GM08714 (cell line): ENCODE measurements around the gene SLC11A1.

Experiments used
- H3K4me3 ChIP-seq: fragments of 200-500 bp; sonication (Bioruptor generic); 2 replicates; pipeline ENCODE4 v1.5.1; 2014; ENCODE audit warnings: mild to moderate bottlenecking, low read length, inconsistent platforms
- ZNF274 ChIP-seq: IDR thresholded peaks from 2 replicates; pipeline ENCODE4 v1.6.1; 2012; ENCODE audit warnings: mild to moderate bottlenecking, low read depth, low read length

The SLC11A1 gene

DNA sequence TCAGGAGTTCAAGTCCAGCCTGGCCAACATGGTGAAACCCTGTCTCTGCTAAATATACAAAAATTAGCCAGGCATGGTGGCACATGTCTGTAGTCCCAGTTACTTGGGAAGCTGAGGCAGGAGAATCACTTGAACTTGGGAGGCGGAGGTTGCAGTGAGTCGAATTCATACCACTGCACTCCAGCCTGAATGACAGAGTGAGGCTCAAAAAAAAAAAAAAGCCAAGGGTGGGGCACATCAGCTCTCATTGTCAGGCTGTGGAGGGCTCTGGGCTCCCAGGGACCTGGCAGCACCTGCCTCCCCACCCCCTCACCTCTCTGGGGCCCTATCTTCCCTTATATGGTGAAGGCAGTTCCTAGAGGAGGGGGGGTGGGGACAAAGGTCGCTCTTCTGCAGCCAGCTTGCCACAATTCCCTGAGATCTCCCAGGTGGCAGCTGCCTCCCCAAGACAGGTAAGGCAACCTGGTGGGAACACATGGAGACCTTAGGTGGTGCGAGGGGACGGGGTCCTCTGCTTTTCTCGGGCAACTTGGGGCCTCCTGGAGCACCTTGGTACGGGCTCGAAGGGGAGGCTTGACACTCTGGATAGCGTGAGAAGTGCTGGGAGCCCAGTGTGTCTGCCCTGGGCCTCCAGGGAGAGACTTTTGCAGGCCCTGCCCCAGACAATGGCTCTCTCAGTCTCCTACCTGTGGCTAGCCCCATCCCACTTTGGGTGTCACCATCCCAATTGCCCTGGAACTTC, 36.8 kb downstream of the SLC11A1 start, which contains the start of gene VIL1:
Gene VIL1, plus strand, starts transcription at position 407 of the 742 bp plus-strand sequence. CDS start 4,656 bp downstream, outside the sequence.
- H3K4me3 ChIP-seq = no peak within 1 kb of the TSS
- TF ChIP-seq ZNF274 = no peak

DNA sequence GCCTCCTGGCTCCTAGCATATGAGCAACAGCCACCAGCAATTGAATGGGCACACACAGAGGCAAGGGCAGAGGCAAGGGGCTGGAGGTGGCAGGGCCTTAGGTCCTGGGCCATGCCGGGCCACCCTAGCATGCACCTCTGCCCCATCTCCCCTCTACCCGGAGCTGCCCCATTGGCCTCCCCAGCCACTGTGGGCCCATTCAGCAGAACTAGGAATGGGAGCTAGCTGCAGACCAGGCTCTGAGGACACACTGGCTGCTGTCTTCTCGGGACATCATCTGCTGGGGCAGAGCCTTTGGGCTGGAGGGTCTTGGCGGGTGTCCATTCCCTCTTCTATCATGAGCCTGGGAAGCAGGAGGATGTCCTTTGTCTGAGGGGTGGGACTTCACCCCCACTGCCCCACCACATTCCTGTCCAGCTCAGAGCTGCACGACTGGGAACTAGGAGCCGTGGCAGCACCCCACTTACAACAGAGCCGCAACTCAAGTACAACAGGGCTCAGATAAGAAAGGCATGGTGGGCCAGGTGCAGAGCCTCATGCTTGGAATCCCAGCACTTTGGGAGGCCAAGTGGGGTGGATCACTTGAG, 37.6 kb downstream of the SLC11A1 start:
- H3K4me3 ChIP-seq = no peak overlapping the region
- no peak for TF ChIP-seq ZNF274

DNA sequence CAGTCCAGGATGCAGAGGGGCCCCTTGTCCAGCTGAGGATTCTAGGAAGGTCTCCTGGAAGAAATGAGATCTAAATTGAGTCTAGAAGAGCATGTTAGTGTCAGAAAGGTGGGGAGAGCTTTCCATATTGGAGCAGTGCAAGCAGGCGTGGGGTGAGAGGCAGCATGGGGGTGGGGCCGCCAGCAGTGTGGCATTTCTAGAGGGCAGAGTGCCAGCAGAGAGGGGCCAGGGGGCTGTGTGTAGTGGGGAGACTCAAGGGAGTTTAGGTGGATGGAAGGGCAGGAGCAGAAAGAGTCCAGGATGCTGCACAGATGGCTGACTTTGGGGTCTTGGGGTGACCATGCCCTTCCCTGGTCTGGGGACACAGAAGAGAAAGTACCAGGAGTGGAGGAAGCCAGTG, 39.0 kb downstream of the SLC11A1 start:
- no peak overlapping the region for H3K4me3 ChIP-seq
- TF ChIP-seq ZNF274 = no peak

DNA sequence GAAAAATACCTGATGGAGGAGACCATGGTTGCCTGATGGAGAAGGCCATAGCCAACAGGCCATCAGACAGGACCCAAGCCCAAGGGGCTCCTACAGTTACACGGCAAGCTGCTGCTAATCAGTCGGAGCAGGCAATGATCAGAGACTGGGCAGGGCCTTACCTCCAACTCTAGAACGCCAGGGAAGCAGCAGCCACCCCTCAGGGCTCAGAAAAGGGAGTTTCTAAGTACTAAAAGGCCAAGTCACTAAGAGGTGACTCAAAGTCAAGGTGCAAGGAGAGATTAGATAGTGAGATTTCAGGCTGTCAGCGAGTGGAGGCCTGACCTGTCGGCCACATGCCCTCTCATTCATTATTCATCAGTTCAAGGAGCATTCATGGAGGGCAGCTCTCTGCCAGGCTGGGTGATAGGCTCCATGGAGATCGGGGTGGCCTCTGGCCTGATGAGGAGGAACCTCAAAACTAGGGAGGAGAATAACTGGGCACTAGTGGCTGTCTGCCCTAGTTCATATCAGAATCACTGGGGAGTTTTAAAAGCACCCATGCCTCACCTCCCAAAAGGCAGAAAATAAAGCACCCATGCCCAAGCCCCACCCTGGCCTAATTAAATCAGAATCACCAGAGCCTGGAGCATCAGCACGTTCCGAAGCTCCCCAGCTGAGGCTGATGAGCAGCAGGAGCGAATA, 40.5 kb downstream of the SLC11A1 start:
- no peak overlapping the region for H3K4me3 ChIP-seq
- no peak for TF ChIP-seq ZNF274

DNA sequence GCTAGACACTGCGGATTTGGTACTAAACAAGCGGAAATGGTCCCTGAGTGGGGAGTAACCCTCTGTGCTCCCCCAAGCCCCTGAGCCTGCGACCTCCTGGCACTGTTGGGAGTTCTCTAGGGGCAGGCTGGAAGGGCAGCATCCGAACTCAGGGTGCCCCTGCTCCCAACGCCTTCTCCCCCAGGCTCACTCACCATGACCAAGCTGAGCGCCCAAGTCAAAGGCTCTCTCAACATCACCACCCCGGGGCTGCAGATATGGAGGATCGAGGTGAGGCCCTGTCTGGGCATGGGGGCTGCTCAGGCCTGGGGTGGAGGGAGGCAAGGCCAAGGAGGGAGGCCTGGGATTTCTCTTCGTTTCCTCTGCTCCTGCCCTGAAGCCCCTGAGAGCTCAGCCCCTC, 41.5 kb downstream of the SLC11A1 start:
- TF ChIP-seq ZNF274 = no peak

DNA sequence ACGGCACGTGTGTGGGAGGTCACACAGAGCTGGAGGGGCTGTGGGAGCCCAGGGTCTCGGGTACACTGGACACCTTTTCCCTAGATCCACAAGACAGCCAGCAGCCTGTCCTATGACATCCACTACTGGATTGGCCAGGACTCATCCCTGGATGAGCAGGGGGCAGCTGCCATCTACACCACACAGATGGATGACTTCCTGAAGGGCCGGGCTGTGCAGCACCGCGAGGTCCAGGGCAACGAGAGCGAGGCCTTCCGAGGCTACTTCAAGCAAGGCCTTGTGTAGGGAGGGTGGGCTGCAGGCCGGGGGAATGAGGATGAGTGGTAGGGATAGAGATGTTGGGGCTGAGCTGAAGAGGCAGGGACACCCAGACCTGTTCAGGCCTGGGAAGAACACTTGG, 43.5 kb downstream of the SLC11A1 start:
- no peak for TF ChIP-seq ZNF274
- no peak overlapping the region for H3K4me3 ChIP-seq

More for the DNA sequence above, 41.5 kb downstream of the SLC11A1 start:
- no peak overlapping the region for H3K4me3 ChIP-seq

DNA sequence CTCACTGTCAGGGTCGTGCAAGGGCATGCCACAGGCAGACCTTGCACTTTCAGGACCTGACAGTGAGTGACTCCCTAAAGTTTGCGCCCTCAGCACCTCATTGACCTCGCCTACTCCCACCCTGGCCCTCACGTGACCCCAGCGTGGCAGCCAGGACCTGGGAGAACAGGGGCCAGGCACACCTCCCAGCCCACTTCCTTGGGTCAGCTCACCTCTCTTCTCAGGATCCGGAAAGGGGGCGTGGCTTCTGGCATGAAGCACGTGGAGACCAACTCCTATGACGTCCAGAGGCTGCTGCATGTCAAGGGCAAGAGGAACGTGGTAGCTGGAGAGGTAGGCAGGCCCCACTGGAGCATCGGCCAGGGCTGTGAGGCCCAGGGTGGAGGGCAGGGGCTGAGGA, 45.7 kb downstream of the SLC11A1 start:
- no peak overlapping the region for H3K4me3 ChIP-seq
- no peak for TF ChIP-seq ZNF274

DNA sequence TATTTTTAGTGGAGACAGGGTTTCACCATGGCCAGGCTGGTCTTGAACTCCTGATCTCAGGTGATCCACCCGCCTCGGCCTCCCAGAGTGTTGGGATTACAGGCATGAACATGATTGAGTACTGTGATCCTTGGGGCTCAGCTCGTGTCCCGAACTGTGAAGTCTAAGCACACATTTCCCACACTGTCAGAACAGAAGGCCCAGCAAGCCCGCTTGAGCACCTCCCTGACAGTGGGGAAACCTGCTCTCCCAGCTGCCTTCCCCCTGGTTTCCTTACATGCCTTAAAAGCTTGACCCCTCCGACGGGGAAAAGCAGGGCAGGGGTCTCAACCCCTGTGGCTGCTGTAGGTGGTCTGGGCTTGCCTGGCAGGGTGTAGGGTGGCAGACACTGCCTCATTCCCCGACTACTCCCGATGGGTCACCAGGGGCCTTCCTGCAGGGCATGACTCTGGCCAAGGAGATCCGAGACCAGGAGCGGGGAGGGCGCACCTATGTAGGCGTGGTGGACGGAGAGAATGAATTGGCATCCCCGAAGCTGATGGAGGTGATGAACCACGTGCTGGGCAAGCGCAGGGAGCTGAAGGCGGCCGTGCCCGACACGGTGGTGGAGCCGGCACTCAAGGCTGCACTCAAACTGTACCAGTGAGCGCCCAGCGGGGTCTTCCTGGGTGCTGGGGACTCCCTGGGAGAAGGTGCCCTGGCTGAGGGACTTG, 46.9 kb downstream of the SLC11A1 start:
- TF ChIP-seq ZNF274 = no peak
- H3K4me3 ChIP-seq = no peak overlapping the region

DNA sequence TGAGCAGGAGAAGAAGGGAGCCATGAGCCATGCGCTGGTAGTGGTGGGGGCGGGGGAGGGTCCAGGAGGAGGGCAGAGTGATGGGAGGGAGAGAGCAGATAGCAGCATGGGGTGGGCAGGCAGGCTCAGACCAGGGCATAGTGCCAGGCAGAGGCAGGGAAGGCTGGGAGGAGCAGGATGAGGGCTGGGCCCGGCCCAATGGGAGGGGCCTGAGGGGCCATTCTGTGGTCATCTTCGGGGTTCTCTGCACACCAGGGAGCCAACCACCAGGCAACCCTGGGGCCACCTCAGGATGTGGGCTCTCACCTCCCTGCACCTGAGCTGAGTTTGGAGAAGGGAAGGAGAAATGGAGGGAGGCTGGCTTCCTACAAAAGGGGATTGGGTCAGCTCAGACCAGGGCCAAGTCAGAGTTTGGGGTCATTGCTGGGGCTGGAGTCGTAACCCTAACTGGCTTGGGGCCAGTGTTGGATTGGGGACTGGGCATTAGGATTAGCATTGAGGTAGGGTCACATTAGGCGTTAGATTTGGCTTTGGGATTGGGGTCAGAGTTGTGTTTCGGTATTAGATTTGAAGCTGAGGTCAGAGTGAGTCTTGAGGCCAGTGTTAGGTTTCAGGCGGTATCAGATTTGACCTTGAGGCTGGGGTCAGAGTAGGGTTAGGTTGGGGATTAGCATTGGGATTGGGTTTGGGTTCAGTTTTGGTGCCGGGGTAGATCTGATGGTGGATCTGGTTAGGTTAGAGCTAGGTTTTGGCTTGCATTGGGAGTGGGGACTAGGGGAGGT, 48.0 kb downstream of the SLC11A1 start:
- TF ChIP-seq ZNF274 = no peak
- no peak overlapping the region for H3K4me3 ChIP-seq

DNA sequence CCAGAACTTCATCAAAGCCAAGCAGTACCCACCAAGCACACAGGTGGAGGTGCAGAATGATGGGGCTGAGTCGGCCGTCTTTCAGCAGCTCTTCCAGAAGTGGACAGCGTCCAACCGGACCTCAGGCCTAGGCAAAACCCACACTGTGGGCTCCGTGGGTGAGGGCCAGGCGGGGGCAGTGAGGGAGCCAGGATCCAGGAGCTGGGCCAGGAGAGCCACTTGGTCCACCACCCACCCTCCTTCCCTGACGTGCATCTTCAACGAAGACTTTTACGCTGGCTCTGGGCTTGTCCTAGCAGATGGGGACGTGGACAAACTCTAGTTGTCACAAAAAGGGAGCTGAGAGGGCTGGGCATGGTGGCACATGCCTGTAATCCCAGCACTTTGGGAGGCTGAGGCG, 48.6 kb downstream of the SLC11A1 start:
- H3K4me3 ChIP-seq = no peak overlapping the region
- TF ChIP-seq ZNF274 = no peak

DNA sequence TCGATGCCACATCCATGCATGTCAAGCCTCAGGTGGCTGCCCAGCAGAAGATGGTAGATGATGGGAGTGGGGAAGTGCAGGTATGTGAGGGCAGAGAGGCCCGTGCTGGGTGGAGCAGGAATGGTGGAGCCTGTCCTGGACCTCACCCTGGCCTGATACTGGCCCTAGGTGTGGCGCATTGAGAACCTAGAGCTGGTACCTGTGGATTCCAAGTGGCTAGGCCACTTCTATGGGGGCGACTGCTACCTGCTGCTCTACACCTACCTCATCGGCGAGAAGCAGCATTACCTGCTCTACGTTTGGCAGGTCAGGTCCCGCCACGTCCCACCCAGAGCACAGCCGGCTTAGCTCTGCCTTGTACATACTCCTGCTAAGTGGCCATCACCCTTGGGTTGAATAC, 49.8 kb downstream of the SLC11A1 start:
- no peak for TF ChIP-seq ZNF274
- no peak overlapping the region for H3K4me3 ChIP-seq

DNA sequence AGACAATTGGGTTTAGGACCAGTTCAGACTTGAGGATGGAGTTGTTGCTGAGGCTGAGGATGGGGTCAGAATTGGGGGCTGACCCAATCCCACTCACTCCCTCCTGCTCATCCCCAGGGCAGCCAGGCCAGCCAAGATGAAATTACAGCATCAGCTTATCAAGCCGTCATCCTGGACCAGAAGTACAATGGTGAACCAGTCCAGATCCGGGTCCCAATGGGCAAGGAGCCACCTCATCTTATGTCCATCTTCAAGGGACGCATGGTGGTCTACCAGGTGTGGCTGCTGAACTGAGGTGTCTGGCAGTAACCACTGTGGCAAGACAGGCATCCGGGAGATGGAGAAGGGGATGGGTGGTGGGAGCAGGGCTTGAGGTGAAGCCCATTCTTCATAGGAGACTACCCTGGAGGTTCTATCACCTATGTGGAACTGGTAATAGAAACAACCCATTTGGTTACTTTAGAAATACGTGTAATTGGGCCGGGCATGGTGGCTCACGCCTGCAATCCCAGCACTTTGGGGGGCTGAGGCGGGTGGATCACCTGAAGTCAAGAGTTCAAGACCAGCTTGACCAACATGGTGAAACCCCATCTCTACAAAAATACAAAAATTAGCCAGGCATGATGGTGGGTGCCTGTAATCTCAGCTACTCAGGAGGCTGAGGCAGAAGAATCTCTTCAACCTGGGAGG, 50.7 kb downstream of the SLC11A1 start:
- H3K4me3 ChIP-seq = no peak overlapping the region
- no peak for TF ChIP-seq ZNF274

DNA sequence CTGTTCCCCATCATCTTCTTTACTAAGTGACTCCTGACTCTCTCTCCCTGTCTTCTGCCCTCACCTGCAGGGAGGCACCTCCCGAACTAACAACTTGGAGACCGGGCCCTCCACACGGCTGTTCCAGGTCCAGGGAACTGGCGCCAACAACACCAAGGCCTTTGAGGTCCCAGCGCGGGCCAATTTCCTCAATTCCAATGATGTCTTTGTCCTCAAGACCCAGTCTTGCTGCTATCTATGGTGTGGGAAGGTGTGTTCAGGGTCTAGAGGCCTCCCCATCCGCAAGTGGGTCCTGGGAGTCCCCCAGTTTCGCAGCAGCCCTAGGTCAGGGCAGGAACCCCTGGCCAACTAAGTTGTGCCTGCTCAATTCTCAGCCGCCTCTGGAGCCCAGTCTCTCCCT, 52.4 kb downstream of the SLC11A1 start:
- H3K4me3 ChIP-seq = no peak overlapping the region
- no peak for TF ChIP-seq ZNF274
